GM12873 (cell line): Measurements from ENCODE around the gene COL28A1.
A peak's percentile ranks its signal among the peaks of the same experiment; 100 is the strongest.

ENCODE experiments used
- CTCF ChIP-seq: IDR thresholded peaks from 2 replicates; pipeline ENCODE4 v1.5.1; 2012; ENCODE audit warnings: low read depth, mild to moderate bottlenecking, moderate library complexity, low read length, control low read depth; ENCODE audit not compliant: insufficient read depth; ENCODE audit errors: missing control alignments

Gene COL28A1

GRCh38 chr7:7426676-7427075 is 109.0 kb downstream of the COL28A1 start:
- TF ChIP-seq CTCF: no peak

GRCh38 chr7:7425321-7425720 is 110.4 kb downstream of the COL28A1 start:
- no peak for TF ChIP-seq CTCF

GRCh38 chr7:7424151-7424873 is 111.4 kb downstream of the COL28A1 start:
- peak; percentile 67 for TF ChIP-seq CTCF

- no peak for TF ChIP-seq CTCF
Observed at GRCh38 chr7:7422641-7423040, 113.0 kb downstream of the COL28A1 start.

- TF ChIP-seq CTCF: no peak
Observed at GRCh38 chr7:7421826-7422225, 113.8 kb downstream of the COL28A1 start.

- TF ChIP-seq CTCF: no peak
Observed at GRCh38 chr7:7418997-7419396, 116.7 kb downstream of the COL28A1 start.

- TF ChIP-seq CTCF: no peak
Observed at GRCh38 chr7:7417851-7418250, 117.8 kb downstream of the COL28A1 start.

- no peak for TF ChIP-seq CTCF
Observed at GRCh38 chr7:7417414-7417813, 118.3 kb downstream of the COL28A1 start.
